ENCODE results near the gene MSI1.
A peak's percentile ranks its signal among the peaks of the same experiment; 100 is the strongest.

MSI1 gene

DNA sequence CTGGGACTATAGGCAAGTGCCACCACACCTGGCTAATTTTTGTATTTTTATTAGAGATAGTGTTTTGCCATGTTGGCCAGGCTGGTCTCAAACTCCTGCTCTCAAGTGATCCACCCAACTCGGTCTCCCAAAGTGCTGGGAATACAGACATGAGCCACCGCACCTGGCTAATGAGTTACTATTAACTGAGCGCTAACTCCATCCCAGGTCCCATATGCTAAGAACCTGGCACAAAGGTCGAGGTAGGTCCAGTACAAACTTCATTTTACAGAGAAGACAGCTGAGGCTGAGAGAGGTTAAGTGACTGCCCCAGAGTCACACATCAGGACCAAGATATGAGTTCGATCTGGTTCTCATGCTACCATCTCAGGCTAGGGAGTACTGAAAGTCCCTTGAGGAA is 36.9 kb downstream of the MSI1 start:
- H3K27ac ChIP-seq = no peak overlapping the region
- TF ChIP-seq, protein P1, sequence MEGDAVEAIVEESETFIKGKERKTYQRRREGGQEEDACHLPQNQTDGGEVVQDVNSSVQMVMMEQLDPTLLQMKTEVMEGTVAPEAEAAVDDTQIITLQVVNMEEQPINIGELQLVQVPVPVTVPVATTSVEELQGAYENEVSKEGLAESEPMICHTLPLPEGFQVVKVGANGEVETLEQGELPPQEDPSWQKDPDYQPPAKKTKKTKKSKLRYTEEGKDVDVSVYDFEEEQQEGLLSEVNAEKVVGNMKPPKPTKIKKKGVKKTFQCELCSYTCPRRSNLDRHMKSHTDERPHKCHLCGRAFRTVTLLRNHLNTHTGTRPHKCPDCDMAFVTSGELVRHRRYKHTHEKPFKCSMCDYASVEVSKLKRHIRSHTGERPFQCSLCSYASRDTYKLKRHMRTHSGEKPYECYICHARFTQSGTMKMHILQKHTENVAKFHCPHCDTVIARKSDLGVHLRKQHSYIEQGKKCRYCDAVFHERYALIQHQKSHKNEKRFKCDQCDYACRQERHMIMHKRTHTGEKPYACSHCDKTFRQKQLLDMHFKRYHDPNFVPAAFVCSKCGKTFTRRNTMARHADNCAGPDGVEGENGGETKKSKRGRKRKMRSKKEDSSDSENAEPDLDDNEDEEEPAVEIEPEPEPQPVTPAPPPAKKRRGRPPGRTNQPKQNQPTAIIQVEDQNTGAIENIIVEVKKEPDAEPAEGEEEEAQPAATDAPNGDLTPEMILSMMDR (conservative IDR thresholded peaks at IDR 0.05) = no peak

DNA sequence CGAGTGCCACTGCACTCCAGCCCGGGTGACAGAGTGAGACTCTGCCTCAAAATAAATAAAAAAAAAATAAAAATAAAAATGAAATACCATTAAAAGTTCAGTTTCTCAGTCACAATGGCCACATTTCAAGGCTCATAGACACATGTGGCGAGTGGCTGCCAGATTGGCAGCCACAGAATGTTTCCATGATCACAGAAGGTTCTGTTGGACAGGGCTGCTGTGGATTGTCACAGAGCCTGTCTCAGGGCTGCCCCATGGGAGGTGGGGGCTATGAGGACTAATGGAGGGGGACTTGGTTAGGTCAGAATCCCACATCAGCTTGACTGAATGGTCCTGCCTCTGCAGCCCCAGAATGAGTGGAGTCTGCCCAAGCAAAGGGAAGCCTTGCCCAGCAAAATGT is 37.6 kb downstream of the MSI1 start:
- no peak overlapping the region for H3K27ac ChIP-seq
- TF ChIP-seq, protein P1 (conservative IDR thresholded peaks at IDR 0.05) = no peak

DNA sequence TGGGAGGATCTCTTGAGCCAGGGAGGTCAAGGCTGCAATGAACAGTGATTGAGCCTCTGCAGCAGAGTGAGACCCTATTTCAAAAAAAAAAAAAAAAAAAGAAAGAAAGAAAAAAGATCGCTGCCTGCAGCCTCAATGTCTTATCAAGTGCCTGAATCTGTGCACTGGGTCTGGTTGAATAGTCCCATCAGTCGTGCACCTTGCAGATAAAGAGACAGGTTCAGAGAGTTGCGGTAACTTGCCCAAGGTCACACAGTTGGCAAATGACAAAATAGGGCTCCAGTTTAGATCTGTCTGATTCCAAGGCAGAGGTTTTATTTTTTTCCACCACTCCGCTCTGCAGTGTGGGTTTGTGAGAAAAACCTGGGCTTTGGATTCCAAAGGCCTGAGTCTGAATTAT is 40.7 kb downstream of the MSI1 start:
- TF ChIP-seq, protein P1 (conservative IDR thresholded peaks at IDR 0.05) = no peak
- no peak overlapping the region for H3K27ac ChIP-seq

DNA sequence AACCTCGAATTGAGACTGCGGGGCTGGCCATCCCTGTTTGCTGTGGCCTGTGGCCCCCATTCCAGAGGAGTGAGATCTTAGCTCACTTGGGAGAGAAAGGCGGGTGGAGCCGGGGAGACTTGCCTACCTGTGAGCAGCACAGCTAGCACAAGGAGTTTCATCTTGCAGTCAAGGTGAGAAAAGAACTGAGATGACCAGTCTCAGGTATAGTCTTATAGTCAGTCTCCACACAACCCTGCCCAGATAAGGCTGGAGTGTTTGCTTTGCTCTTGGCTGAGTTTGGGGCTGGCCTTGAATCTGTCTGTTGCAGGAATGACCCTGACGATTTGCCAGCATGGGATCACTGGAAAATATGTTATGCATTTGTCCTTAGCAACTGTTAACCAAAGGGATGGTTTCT is 41.4 kb downstream of the MSI1 start, which contains the start of gene PLA2G1B:
TSS of gene PLA2G1B (minus strand) at position 187 of the 400 bp plus-strand sequence. CDS start at position 161, 26 bp downstream.
- TF ChIP-seq, protein P1 (conservative IDR thresholded peaks at IDR 0.05) = no peak
- H3K27ac ChIP-seq = no peak within 1 kb of the TSS

DNA sequence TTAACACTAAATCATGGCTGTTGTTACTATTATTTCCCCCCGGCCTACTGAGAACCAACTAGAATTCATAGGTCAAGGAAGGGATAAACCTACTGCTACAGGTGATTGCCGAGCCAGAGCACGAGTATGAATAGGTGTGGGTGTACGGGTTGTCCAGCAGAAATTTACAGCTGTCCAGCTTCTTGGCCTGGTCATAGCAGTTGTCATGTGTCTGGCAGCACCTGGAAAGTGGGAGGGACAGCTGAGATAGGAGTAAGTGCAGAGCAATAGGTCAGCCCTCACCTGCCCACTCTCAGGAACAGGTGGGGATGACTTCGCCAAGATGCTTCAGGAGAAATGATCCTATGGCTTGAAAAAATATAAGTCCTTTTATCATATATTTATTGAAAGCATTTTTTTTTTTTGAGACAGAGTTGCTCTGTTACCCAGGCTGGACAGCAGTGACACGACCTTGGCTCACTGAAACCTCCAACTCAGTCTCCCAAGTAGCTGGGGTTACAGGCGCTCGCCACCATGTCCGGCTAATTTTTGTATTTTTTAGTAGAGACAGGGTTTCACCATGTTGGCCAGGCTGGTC is 44.0 kb downstream of the MSI1 start:
- TF ChIP-seq, protein P1 (conservative IDR thresholded peaks at IDR 0.05) = no peak

DNA sequence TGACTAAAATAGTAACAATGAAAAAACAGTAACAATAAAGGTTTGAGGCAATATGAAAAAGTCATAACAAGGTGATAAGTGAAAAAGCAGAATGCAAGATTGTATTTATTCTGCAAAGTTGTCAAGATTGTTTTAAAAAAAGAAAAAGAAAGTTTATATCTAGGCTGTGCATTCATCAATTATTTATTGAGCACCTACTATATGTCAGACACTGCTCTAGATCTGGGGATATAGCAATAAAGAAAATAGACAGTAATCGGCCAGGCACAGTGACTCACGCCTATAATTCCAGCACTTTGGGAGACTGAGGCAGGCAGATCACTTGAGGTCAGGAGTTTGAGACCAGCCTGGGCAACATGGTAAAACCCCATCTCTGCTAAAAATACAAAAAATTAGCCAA is 45.2 kb downstream of the MSI1 start:
- peak overlapping the region; percentile 99 for H3K27ac ChIP-seq
- TF ChIP-seq, protein P1 (conservative IDR thresholded peaks at IDR 0.05) = no peak

More for the DNA sequence above, 44.0 kb downstream of the MSI1 start:
- peak overlapping the region; percentile 99 for H3K27ac ChIP-seq

DNA sequence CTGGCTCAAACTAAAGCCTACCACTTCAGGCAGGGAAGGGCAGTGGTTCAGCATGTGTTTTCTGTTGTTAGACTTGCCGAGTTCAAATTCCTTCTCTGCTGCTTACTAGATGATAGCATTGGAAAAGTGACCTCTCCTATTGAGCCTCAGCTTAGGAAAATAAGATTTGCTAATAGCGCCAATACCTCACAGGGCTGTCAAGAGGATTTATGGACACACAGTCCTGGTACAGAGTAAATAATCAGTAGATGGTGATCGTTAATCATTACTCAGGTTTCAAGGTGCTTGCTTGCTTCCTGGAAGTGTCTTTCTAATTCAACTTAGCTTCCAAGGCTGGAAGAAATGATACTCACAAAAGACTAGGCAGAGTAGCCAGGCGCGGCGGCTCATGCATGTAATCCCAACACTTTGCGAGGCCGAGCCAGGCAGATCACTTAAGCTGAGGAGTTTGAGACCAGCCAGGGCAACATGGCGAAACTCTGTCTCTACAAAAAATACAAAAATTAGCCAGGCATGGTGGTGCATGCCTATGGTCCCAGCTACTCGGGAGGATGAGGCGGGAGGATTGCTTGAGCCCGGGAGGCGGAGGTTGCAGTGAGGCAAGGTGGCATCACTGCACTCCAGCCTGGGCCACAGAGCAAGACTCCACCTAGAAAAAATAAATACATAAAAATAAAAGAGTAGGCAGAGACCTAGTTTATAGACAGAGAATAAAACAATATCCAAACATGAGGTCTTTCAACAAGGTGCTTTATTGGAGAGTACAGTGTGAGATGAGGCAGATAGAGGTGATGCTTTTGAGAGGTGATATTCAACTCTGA is 47.4 kb downstream of the MSI1 start:
- TF ChIP-seq, protein P1 (conservative IDR thresholded peaks at IDR 0.05) = no peak
- H3K27ac ChIP-seq = peak overlapping the region; percentile 99

All from VCaP (cell line).